SK-MEL-5 (cell line): ENCODE data around the gene NKPD1. TPM values are rescaled to one million over a fixed set of nuclear protein-coding genes. Genes with fewer than 3 reads are reported as not detected.
A peak's percentile ranks its signal among the peaks of the same experiment; 100 is the strongest.
"Not testable (repeated sequence)": the region's sequence is repeated elsewhere in the genome, so short reads cannot be mapped to it uniquely, and the experiment has no call there.

Experiments used
- DNase-seq: peaks from one replicate; pipeline ENCODE4 v3.0.0-alpha.2; 2016; ENCODE audit warnings: low read depth, low spot score
- in situ Hi-C: cut with HindIII; loops from 2 replicates; pipeline ENCODE4 v1.10.0; 2016; ENCODE audit warnings: low sequenced_read_pairs, high pct_unique_total_duplicates, low pct_unique_long_range_greater_than_20kb
- total RNA-seq: library from RNA; depleted of rRNA; stranded (reverse); fragments of >200 nt; shearing (Covaris generic); gene quantifications from 2 replicates; pipeline ENCODE4 v1.2.3, GENCODE V29; 2014

NKPD1 gene
- total RNA-seq, 1 experiment from 2014 or later, result 0.03 TPM

DNA sequence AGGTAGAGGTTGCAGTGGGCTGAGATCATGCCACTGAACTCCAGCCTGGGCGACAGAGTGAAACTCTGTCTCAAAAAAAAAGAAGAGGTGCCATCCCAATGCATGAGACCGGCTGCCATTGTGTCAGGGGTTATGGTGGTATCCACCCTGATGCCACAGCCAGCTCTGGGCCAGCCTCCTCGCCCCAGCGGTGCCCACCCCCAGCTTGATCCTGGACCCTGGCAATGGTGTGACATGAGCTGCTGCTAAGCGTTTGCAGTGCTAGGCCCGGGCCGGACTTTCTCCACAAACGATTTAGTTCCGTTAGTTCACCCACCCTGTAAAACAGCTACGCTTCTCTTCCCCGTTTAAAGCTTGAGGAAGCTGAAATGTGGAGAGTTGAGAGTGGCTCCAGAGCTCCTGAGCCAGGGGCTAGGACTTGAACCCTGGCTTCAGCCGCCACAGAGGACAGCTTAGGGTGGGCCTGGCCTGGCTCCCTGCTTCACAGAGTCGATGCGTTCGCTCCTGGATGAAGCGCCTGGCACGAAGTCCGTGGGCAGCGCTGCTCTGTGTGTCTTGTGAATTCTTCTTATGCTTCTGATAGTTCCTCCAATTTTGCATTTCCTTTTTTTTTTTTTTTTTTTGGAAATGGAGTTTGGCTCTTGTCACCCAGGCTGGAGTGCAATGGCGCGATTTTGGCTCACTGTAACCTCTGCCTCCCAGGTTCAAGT lies 25.5 kb downstream of the NKPD1 start:
- DNase-seq, result no peak
- in situ Hi-C loops, result no loop called here

DNA sequence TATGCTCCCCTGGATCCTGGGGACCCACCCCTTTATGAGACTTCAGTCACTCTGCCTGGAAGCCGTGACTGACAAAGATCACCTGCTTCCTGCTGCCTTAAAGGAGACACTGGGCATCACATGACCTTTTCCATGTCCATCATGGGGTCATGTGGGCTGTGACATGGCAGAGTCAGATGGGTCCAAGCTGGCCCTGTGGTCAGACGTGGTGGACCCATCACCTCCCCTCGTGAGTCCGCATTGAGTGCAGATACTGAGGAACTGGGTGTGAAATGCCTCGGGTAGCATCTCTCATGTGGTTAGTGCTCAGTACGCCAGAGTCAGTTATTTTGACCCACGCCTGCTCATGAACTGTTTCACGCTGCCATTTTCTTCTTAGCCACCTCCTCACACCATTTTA lies 27.1 kb downstream of the NKPD1 start:
- no peak for DNase-seq
- in situ Hi-C loops, result no loop called here

DNA sequence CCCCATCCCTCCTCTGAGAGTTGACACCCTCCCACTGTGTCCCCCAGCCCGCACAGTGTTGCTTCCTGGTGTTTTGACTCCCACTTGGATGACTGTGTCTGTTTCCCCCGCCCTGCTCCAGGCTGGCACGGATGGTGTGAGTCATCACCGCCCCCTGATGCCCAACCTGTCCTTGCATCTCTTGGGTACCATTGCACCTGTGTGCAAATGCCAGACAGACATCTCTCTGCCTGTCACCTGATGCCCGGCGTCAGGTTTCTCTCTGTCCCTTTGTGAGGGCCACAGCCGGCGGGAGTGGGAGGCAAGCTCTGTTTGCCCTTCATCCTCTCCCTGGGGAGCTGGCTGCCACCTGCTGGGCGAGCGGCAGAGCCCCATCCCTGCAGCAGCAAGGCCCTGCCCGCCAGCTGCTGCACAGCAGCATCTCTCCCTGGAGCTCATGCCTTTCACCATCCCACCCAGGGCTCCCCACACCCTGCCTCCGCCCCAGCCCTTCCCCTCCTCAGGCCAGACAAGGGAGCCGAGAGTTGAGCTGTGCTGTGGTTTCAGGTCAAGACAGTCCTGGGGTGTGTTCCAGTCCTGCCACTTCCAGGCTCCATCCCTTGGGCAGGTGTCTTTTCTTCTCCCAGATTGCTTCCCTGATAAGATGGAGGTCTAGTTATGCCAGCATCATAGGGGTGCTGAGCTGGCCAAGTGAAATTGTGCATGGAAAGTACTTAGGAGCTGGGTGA lies 29.7 kb downstream of the NKPD1 start:
- in situ Hi-C loops, result no loop called here
- peak; percentile 23 for DNase-seq

DNA sequence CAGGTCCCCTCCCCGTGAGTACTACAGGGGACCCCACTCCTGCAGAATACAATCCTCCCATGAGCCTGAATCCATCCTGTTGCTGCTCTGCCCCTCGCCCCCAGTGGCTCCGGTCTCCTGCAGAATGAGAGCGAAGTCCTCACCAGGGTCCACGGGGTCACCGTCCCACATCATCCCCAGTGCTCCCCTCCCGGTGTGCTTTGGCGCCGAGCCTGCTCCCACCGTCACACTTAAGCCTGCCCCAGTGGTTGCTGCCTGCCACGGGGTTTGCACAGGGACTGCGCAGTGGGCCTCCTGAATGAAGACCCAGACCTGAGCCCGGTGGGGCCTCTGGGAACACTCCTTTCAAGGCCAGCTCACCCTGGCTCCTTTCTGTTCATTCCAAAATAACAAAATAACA lies 30.5 kb downstream of the NKPD1 start:
- no peak for DNase-seq
- in situ Hi-C loops, result no loop called here

DNA sequence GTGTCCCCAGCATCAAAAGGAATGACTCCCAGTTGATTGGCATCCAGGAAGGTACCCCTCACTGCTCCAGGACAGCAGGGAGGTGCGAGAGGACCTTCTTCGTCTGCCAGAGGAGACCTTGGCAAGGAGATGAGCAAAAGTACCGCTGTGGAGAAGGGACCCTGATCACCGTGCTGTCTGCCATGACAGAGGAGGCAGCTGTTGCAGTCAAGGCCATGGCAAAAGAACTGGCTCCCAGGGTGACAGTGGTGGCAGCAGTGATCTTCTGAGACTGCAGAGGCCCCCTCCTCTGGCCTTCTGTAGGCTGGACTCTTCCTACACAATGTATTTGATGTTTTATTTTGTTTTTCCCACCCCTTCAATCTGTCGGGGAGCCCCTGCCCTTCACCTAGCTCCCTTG lies 32.0 kb downstream of the NKPD1 start:
- in situ Hi-C loops, result no loop called here
- DNase-seq, result no peak

DNA sequence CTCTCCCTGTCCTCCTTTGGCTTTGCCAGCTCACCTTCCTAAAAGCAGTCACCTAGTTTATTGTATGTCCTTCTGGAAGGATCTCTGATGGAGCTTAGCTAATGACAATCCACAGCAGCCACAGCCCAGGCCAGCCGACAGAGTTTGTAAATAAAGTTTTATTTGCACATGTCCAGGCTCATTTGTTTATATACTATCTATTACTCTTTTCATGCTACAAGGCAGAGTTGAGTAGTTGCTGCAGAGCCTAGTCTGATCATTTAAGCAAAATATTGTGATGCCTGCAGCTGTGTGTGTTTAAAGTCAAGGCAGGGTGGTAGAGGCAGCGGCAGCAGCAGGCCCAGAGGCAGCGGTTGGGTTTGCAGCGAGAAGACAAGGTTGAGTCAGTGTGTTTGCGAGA lies 32.6 kb downstream of the NKPD1 start:
- in situ Hi-C loops, result no loop called here
- no peak for DNase-seq

DNA sequence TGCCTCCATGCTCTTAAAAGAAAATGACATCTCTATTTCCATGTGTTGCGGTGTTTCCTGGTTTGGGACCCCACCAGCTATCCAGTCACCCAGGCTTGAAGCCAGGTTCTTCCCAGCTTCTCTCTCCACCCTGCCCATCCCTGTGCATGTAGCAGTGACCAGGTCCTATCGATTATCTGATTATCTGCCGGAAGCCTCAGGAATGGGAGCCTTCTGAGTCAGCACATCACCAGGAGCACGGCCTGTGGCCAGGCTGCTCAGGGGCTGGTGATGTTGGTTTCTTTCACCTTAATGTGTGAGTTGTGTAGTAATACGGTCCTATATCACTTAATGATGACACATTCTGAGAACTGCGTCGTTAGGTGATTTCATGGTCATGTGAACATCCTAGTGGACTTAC lies 34.1 kb downstream of the NKPD1 start:
- in situ Hi-C loops, result no loop called here
- no peak for DNase-seq

DNA sequence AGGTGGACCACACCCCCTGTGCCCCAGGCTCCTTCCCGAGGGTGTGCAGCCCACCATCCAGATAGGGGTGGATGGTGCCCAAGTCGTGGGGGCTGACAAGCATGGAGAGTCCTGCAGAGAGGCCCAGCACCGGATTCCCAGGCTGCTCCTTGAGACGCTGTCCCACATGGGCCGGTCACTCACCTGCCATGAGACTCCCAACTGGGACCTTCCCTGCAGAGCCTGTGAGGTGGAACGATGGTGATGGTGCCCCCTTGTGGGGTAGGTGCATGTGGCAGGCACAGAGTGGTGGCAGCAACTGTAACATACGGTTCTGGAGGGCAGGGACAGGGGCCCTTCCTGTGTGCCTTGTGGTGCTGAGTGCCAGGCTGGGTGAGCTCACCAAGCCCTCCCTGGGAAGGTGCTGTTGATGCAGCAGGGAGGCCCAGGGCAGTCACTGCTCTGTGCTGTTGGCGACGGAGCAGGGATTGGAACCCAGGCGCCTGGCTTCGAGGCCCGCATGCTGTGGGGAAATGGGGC lies 34.7 kb downstream of the NKPD1 start:
- DNase-seq, result peak; percentile 79
- in situ Hi-C loops, result no loop called here

DNA sequence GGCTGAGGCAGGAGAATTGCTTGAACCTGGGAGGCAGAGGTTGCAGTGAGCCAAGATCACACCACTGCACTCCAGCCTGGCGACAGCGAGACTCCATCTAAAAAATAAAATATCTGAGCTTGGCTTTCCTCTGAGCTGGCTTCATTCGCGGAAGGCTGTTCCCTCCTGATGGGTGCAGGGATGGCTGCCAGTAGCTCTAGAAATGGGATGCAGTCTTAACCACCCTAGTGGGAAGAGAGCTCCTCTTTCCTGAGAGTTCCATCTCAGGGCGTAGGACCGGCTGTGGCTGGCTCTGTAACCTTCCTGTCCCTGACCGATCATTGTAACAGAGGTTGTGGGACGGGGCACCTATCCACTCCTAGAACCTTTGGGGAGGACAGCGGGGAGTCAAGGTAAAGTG lies 35.4 kb downstream of the NKPD1 start:
- no peak for DNase-seq
- in situ Hi-C loops, result no loop called here

DNA sequence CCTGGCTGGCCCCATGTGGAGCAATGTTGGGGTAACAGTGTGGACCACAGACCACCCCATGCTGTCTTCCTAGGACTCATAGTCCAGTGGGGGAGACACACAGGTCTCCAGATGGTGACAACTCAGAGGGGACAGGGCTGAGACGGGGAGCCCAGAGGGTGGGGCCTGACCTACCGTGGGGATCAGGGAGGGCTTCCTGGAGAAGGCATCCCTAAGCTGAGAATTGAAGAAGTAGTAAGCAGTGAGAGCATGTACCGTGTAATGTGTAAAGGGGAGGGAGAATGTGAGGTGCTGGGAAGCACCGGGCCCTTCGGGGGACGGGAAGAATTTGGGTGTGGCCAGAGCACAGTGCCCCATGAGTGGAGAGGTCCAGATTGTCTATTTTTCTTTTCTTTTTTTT lies 36.8 kb downstream of the NKPD1 start:
- in situ Hi-C loops, result no loop called here

DNA sequence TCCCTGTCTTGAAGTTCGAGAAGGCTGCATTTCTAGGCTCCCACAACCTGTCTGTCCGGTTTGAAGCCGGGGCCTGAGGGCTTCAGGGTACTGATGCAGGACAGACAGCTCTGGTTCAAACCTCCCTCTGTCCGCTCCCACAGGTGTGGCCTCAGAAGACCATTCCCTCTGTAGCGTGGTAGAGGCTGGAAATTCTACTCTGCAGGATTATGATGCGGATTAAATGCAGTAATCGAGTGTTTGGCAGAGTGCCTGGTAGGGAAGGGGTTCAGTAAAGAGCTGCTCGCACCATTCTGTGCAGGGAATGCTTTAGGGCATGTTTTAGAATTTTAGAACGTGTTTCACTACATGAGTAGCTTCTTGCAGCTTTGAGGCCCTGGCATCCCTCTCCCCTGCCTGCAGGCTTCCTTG lies 37.3 kb downstream of the NKPD1 start:
- no peak for DNase-seq
- in situ Hi-C loops, result no loop called here

More for the DNA sequence above, 36.8 kb downstream of the NKPD1 start:
- DNase-seq, result no peak

DNA sequence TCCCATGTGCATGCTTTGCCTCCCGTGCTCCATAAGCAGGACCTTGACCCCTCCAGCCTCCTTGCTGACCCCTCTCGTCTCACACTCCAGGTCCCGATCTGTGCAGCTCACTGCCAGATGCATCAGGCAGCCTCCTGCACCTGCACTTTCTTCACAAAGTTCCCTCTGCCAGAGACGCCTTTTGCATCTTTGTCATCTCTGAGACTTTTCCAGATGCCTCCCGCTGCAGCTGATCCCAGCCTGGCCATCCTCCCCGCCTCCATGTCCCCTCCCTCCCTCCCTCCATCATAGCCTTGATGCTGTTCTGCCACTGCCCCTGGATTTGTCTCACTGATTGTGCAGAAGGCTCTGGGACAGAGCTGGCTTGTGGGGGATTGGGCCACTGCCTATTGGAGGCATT lies 38.0 kb downstream of the NKPD1 start:
- in situ Hi-C loops, result no loop called here

DNA sequence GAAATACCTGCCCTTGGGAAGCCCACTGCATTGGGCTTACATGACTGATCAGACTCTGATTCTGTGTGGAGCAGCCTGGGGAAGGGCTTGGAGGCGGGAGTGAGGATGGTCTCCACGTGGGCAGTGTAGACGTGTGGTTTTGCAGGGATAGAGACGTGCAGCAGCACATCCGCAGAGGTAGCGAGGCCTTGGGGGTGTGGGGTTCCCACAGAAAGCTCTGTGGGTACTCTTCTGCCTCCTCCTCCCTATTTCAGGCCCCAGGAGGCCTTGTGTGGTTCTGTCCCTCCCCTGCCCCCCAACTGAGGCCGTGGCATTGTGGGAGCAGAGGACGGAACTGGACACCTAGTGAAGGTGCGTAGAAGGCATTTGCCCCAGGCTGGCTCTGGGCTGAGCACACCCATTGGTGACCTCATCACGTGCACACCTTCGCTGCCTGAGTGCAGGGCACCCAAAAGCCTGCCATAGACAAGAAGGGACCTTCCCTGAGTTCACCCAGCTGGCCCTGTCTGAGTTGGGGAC lies 38.9 kb downstream of the NKPD1 start:
- DNase-seq, result no peak
- in situ Hi-C loops, result no loop called here

More for the DNA sequence above, 38.0 kb downstream of the NKPD1 start:
- no peak for DNase-seq

DNA sequence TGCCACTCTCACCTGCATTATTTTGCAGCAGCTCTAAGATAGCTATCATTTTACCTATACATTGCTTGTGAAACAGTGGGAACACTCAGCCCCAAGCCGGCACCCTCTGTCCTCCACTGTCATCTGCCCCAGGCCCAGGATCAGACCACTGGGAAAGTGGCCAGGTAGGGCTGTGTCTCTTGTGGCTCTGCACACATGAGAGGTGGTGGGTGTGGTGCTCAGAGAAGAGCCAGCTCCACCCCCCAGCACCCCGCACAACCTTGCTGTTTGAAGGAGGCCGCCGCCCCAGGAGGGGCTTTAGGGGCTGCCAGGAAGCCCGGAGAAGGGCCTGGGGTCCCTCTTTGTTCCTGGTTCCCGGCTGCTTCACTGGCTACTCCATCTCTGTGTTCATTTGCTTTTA lies 41.2 kb downstream of the NKPD1 start:
- DNase-seq, result no peak
- in situ Hi-C loops, result no loop called here

DNA sequence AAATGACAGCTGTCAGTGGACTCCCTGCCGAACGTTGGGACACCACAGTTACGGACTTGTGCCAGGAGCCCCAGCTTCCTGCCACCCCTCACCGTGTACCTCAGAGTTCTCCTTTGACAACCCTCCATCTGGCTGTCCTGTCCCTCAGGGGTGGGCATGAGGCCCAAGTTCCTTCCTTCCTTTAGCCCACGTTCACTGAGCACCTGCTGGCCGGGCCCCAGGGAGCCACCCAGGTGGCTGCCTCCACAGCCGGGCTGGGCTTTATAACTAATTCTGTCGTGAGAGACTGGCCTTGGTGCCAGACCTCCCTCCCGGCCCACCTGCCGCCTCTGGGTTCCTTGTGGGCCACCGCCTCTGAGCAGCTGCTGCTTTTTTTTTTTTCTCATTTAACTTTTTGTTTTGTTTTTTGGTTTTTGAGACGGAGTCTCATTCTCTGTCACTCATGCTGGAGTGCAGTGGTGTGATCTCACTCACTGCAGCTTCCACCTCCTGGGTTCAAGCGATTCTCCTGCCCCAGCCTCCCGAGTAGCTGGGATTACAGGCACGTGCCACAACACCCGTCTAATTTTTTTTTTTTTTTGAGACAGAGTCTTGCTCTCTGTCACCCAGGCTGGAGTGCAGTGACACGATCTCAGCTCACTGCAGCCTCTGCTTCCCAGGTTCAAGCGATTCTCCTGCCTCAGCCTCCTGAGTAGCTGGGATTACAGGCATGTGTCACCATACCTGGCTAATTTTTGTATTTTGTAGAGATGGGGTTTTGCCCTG lies 42.0 kb downstream of the NKPD1 start:
- in situ Hi-C loops, DNase-seq: not testable (repeated sequence)

DNA sequence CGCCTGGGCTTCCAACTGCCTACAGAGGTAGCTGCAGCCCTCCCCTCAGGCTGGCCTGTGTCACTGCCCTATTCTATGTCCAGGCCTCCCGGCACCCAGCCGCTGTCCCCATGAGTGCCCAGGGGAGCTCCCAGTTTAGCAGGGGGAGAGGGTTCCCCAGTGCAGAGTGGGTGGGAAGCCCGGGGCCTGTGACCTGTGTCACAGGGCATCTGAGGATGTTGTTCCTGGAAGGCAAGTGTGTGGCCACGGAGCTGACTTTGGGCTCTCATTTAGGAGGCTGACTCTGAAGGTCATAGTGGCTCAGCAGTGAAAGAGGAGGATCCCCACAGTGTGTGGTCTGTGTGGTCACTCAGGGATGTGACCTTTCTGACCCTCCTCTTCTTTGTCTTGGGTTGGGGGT lies 42.7 kb downstream of the NKPD1 start:
- in situ Hi-C loops, result no loop called here
- DNase-seq, result no peak

DNA sequence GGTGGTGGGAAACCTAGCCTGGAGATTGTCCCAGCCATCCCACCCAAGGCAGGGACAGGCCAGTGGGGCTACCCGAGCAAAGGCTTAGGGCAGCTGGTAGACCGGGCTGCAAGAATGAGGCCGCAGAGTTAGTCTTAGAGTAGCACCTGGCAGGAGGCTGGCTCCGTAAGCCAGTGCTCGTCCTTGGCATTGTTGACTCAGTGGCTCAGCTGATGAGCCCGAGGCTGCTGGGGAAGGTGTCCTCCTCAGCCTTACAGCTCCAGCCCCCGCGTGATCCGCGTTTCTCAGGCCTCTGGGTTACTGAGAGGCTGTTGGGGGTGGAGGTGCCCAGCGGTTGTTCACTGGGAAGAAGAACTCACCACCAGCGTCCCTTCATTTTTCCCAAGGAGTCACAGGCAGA lies 43.1 kb downstream of the NKPD1 start:
- in situ Hi-C loops, result no loop called here
- DNase-seq, result no peak

DNA sequence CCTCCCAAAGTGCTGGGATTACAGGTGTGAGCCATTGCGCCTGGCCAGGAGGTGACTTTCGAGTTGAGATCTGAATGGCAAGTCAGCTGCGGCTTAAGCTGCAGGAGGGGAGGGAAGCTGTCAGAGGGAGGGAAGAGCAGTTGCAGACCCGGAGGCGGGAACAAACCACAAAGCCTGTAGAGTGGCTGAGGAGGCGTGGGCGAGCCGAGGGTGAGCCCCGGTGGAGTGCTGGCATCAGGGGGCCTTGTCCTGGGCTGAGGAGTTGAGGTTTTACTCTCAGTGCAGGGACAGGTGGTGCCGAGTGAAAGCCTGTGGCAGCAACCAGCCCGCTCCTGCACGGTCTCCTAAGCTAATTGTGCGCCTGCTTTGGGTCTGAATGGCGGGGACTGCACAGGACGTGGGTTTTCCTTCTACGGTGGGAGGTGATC lies 43.6 kb downstream of the NKPD1 start:
- DNase-seq, result no peak
- in situ Hi-C loops, result no loop called here
